ENCODE measurements around the gene STXBP5.

The STXBP5 gene

DNA sequence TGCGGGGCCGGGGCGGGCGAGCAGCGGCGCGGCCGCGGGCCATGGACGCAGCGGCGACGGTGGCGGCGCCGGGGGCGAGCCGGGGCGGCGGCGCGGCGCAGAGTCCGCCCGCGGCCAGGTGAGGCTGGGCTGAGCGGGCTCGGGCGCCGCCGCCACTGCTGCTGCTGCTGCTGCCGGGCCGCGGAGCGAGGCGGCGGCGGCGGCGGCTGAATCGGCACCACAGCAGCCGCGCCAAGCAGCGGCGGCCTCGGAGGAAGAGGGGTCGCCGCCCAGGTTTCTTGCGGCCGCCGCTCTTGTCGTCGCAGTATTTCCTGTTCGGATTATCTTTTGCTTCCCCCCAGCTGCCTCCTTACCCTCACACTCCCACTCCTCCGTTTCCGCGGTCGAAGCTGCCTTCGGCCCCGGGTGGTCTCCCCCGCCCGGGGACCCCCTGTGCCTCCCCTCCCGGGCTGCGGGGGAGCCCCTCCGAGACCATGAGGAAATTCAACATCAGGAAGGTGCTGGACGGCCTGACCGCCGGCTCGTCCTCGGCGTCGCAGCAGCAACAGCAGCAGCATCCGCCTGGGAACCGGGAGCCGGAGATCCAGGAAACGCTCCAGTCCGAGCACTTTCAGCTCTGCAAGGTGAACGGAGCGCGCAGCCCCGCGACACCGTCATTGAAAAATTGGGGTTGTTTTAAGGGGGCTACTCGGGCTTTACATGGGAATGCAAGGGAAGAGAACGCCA lies at the start of gene STXBP5:
STXBP5 (plus strand) TSS at position 358 of the 726 bp plus-strand sequence; CDS start at position 474, 116 bp downstream.
- no peak for DNase-seq

DNA sequence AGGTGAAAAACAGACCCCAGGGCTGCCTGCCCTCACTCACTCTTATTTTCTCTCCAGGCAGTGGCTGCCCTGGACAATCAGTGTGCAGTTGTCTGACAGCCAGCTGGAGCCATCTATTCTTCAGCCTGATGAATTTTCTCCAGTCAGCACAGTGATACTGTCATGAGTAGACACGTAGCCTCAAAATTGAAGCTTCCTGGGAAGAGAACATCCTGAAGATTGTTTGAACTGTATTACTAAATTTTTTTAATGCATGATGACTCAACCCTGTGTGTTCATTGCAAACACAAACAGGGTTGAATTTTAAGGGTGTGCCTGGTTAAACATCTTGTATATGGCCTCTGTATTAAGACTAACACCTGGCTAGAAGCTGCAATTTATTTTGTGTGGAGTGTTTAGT lies 49.8 kb upstream of the STXBP5 start:
- DNase-seq = peak; percentile 39

DNA sequence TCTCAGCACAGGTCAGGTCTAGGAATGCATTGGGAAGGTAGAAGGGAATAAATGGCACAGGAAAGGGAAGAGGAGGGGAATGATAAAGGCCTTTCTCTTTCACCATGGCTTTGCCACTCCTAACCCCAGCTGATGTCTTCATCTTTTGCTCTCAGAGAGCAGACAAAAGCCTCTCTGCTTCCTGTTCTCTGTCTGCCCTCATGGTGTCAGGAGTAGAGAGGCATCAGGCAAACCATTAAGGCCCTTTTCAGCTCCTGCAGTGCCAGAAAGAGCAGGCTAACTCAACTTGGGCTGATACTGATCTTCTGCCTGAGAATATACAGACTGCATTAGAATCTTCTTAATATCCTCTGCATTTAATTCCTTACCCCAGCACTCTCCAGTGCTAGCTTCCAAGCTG lies 48.0 kb upstream of the STXBP5 start:
- no peak for DNase-seq

DNA sequence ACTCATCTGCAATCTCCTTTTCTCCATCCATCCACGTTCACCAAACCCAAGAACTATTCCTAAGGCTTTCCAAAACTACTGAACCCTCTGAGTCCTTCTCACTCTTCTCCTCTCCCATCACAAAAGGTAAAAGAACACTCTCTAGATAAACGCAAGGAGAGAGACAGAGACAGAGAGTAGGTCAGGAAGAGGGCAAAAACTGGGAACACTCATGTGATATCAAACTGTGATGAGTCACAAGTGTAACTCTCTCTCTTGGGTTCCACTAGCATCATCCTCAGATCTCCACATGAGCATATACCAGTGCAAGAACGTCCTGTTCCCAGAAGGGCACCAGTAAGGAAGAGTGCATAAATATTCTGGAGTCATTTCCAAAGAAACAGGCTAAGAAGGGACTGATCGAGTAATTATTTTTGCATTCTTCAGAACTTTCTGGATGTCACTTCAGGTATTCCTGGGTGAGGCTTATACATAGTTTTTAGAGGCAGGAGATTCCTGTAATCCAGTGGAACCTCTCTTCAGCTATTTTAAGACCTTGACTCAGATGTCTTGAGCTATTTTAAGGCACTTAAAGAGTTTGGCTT lies 47.3 kb upstream of the STXBP5 start:
- no peak for DNase-seq

GRCh38 chr6:147157930-147158329 lies 46.3 kb upstream of the STXBP5 start:
- no peak for DNase-seq

DNA sequence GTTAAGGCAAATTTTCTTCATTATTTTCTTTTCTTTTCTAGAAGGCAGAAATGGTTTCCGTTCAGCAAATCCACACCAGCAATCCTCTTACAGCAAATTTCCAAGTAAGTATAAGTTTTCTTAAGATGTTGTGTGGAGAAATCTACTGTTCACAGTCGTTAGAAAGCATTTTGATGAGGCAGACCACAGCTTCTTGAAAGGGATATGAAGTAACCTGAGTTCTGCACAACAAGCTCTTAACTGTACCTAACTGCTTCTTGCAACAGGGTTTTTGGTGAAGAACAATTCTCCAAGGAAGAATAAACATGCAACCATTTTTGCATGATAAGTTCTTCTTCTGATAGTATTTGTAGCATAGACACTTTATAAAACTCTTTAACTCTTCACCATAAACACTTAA lies 45.3 kb upstream of the STXBP5 start:
- no peak for DNase-seq

DNA sequence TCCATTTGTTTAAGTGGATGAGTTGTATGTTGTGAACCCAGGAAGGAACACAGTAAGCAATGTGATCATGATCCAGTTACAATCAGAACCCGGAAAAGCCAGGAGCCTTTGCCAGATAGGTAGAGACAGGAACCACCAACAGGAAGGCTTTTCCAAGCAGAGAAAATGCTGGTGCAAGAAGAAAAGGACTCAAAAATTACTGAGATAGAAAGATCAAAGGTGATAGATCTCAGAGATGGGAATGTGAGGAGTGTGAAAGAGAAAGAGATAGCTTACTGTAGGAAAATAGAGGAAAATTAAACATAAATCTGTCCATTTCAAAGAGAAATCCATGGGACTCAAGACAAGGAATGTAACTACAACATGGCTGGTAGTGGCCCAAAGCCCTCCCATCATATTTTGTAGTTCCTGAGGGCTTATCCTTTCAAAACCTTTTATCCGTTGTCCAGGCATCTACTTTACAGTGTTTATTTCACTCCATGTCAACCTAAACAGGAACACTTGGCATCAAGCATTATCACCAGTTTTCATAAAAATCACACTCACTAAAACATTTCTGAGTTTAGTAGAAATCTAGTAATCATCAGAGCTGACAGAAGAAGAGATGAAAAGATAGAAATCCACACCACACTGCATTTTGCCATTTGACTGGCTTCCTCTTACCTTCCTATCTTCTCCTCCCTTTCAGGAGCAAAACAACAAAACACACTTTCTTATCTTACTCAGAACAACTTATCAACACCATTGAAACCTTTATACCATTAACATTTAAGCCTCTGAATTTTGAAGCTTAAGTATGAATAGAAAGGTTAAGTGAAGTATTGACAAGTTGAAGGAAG lies 44.5 kb upstream of the STXBP5 start:
- DNase-seq = no peak

DNA sequence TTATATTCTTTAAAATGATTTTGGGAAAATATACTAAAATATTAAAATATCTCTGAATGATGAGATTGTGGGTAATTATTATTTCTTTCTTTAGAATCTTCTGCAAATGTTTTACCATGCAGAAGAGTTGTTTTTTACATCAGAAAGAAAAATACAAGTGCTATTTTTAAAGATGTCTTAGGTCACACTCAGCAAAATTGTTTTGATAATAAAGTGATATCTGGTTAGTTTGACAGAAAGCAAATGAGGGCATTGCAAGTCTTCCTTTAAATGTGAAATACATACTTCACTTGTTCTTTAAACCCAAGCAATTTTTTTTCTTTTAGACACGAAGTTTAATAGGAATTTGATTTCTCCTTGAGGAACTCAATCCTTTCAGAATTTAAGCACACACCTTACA lies 43.6 kb upstream of the STXBP5 start:
- DNase-seq = no peak

DNA sequence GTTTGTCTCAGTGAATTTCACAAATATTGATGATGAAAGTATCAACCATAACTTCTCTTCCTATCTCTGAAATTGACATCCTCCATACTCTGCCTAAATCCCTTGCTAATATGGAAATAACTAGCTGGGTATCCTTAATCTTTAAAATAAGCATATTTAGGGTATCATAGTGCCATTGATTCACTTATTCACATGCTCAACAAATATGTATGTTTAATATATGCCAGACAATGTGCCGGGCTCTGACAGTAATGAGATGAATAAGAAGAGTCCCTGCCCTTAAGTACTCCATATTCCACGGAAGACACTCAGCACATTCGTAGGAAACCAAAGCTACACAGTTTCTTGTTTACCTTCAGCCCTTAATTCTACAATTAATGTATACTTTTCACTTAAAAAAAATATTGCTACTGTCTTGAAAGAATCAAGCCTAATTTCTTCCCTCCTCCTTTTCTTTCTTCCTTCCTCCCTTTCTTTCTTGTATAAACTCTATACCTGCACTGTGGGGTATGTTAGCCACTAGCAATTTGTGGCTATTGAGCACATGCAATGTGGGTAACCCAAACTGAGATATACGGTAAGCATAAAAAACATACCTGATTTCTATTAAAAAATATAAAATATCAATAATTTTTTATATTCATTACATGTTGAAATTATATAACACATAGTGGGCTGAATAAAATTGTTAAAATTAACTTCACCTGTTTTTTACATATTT lies 42.8 kb upstream of the STXBP5 start:
- DNase-seq = no peak

DNA sequence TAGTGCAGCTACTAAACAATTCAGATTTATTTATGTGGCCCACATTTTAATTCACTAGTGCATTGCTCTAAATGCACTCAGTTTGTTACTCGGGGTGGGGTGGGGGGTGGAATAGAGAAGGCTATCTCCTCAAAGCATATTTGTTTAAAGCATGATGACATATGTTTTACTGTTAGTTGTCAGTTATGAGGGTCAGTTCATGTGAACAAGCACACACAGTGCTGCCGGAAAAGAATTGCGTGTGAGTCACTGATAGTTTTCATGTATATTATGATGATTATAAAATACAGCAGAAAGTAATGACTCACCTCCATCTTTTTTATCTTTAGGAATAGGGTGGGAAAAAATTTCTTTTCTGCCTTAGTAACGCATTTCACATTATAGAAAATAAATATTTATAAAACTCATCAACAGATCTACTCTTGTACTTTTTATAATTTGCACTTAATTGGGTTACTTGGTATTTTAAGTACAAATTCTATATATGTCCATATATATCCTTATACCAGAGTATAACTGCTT lies 42.2 kb upstream of the STXBP5 start:
- peak; percentile 85 for DNase-seq

GRCh38 chr6:147164761-147165160 lies 39.5 kb upstream of the STXBP5 start:
- no peak for DNase-seq

DNA sequence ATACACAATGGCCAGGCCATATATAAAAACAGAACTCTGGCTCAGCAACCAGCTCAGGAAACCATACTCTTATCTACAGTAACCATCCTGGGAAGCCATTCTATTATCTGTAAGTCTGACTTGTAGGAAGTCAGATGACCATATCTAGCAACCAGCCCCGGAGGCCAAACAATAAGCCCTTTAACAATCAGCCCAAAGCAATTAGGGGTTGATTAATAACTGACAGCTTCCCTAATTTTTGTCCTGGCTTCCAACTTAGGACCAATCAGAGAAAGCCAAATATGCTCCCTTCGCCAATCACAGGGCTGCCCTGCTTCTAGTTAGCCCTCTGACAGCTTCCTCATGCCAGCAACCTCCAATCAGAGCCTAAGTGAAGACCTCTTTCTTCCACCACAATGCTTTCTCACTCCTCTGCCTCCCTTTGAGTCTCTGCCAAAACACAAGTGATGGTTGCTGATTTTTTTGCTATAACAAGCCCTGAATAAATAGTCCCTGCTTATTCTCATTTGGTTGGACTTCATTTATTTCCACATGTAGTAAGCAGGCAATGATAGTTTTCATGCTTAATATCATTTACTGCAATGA lies 37.8 kb upstream of the STXBP5 start:
- DNase-seq = peak; percentile 87

DNA sequence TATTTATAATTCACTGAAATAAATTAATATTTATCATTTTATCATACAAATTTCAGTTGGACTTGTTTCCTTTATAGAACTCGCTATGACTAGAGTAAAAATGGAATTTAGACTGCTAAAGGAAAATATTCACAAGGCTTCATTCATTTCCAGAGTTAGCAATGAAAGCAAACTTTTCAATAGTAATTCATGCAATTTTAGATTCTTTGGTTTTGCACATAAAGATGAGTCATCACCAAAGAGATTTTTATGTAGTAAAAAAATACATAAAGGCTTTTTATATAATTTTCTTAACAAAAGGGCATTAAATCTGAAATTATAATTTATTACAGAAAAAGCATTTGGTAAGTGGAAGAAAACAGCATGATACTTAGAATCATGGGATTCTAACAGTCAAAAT lies 37.2 kb upstream of the STXBP5 start:
- DNase-seq = no peak

DNA sequence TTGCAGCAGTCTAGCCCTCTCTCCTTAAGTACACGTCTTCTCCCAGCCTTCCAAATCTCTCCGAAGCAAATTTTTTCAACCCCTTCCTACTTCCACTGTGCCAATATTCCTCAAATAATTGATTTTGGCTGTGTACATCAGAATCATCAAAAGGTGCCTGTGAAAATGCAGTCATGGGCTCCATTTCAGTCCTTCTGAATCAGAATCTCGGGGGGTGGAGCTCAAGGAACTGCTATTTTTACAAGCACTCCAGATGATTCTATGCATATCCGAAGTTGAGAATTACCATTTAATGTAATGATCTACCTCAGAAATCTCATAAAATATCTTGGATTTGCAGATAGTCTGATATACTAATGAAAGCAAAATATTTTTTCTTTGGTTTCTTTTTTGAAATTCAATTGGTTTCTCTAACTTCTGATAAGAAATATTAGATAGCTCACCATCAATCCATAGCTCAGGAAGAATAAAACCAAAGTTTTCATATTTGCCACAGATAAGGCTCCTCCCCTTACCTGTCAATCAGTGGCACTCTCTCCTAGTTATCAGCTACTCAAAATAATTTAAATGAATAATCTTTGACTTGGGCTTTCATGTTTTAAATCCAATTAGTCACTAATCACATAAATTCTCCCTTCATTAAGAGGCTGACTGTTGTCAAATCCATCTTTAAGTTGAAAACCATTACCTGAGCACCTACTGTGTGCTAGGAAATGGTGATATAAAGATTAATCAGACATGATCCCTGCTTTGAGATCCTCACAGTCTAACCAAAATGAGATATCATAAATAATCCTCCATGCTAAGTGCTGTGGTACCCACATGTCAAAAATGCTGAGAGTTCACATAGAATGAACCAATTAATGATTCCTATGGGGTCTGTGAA lies 36.4 kb upstream of the STXBP5 start:
- DNase-seq = no peak

GRCh38 chr6:147169529-147169928 lies 34.7 kb upstream of the STXBP5 start:
- DNase-seq = no peak

- DNase-seq = peak; percentile 85
Measured at GRCh38 chr6:147170269-147170668, 33.9 kb upstream of the STXBP5 start.

- no peak for DNase-seq
Measured at GRCh38 chr6:147173140-147173539, 31.1 kb upstream of the STXBP5 start.

GRCh38 chr6:147173675-147174308 lies 30.4 kb upstream of the STXBP5 start:
- no peak for DNase-seq

DNA sequence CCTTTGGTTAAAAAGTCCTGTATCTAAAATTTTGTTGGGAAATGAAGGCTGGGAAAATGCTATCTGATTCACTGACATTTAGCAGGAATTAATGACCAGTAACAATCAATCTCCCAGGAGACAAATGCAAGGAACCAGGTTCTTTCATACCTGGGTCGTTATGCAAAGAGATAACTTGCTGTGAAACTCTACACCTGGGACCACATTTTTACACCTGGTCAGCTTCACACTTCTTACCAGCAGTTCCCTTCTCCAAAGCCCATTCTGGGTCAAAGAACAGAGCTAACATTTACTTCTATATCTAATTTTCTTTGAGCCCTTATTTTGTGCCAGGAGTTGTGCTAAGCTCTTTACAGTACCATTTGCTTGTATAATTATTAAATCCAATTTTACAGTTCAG lies 27.4 kb upstream of the STXBP5 start:
- DNase-seq = no peak

DNA sequence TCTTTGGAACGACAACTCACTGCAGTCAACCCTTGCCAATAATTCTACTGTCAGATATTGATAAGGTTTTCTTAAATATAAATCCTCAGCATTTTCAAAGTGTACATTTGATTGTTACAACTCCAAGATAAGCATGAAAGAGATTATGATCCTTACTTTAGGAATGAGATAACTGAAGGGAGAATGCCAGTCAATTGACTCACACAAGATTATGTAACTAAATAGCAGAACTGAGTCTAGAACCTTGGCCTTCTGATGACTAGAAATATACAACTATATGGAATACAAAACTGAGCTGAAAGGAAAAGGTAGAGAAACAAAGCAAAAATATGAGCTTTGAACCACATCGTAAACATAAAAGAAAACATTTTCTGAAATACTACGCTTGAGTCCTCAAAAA lies 26.9 kb upstream of the STXBP5 start:
- peak; percentile 71 for DNase-seq

- DNase-seq = no peak
Measured at GRCh38 chr6:147178355-147178754, 25.9 kb upstream of the STXBP5 start.
